ENCODE measurements around the gene WDR72.
A peak's percentile ranks its signal among the peaks of the same experiment; 100 is the strongest.

DNA sequence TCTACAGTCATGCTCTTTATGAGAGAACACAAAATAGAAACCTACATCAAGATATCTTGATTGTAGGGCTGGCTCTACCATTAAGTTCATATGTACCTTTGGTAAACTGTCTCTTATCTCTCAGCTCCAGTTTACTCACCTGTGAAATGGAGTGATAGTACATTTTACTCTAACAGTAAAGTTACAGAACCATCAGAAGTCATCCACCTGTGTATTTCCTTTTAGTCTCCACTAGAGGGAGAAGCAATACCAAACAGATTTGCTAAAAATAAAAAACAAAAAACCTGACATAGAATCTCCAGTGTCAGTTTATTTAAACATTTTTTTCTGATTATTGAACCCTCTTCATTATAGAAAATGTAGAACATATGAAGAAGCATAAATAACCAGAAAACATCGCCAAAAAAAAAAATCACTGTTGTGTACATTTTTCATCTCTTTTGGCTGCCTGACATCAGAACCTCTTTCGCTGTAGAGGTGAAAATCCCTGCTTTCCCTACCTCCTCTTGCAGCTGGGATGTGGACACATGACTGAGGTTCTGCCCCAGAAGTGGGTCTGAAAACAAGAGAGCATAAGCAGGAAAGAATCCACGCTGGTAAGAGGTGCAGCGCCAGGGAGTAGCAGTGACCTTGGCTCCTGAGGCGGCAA, 48.7 kb upstream of the WDR72 start:
- TF ChIP-seq CTCF (IDR thresholded peaks at IDR 0.05) = peak in 6 of 7 experiments; percentile 50 to 71 (median 56)
- TF ChIP-seq POLR2A (IDR thresholded peaks at IDR 0.05) = no peak

All from body of pancreas (tissue), 4 donors.